Mononuclear cell (primary cell): Measurements from ENCODE around the gene HSP90AB1. TPM values are rescaled to one million over a fixed set of nuclear protein-coding genes. Genes with fewer than 3 reads are reported as not detected.

ENCODE experiments used
- H3K27me3 ChIP-seq: 2 replicates; pipeline ENCODE4 v1.6.0; 2011; ENCODE audit warnings: low read length, control low read depth; ENCODE audit not compliant: insufficient read depth
- H3K4me1 ChIP-seq: 2 replicates; pipeline ENCODE4 v1.5.1; 2011; ENCODE audit warnings: mild to moderate bottlenecking, low read length, control low read depth; ENCODE audit not compliant: insufficient read depth
- H3K4me3 ChIP-seq: 2 replicates; pipeline ENCODE4 v1.5.1; 2011; ENCODE audit warnings: mild to moderate bottlenecking, low read length, moderate library complexity
- H3K9me3 ChIP-seq: 2 replicates; pipeline ENCODE4 v1.5.1; 2011; ENCODE audit warnings: low read depth, mild to moderate bottlenecking, control low read depth, low read length
- total RNA-seq: library from RNA; depleted of rRNA; stranded (reverse); fragments of >200 nt; gene quantifications from one replicate; pipeline ENCODE4 v1.2.3, GENCODE V29; 2012

The HSP90AB1 gene
- total RNA-seq, 1 donor = 442 TPM

DNA sequence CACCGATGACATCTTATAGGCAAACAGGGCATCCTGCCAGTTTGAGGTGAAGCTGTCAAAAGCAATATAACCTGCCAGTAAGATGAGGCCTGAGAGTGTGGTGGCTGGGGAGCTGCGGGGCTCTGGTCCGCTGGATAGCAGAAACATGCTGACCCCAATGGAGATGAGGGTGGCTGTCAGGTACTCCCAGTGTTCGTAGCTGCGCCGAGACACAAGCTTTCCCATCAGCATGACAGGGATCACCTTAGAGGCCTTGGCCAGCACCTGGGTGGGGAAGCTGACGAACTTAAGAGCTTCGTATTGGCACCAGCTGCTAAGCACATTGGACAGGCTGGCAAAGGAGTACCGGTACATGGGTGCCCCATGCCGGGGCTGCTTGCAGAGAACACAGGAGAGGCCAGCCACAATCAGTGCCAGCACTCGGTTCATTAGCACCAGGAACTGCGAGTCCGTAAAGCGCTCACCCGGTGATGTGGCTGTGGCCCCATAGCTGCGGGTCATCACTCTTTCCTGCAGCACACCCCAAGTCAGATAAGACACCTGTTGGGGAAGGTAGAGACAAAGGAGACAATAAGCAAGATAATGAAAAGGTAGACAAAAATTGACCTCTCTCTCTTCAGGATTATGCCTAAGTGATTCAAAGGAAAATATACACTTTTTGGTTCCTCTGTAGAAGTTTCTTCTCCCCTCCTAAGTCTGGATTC is 8.4 kb downstream of the HSP90AB1 start:
- Histone ChIP-seq H3K4me3 (no peak overlapping the region), H3K27me3 (no peaks in the 10 kb centered on the region), H3K9me3 (no peaks in the 10 kb centered on the region), H3K4me1 (peaks cover 39% of the 10 kb centered on the region)

GRCh38 chr6:44255871-44256774 is 9.2 kb downstream of the HSP90AB1 start:
- Histone ChIP-seq H3K4me1 (peaks cover 47% of the 10 kb centered on the region), H3K27me3 (no peaks in the 10 kb centered on the region), H3K9me3 (no peaks in the 10 kb centered on the region), H3K4me3 (peak overlapping the region; percentile 70)

GRCh38 chr6:44256775-44257024 is 9.8 kb downstream of the HSP90AB1 start:
- Histone ChIP-seq H3K4me1 (peaks cover 52% of the 10 kb centered on the region), H3K4me3 (peak overlapping the region; percentile 70), H3K27me3 (no peaks in the 10 kb centered on the region), H3K9me3 (no peaks in the 10 kb centered on the region)

DNA sequence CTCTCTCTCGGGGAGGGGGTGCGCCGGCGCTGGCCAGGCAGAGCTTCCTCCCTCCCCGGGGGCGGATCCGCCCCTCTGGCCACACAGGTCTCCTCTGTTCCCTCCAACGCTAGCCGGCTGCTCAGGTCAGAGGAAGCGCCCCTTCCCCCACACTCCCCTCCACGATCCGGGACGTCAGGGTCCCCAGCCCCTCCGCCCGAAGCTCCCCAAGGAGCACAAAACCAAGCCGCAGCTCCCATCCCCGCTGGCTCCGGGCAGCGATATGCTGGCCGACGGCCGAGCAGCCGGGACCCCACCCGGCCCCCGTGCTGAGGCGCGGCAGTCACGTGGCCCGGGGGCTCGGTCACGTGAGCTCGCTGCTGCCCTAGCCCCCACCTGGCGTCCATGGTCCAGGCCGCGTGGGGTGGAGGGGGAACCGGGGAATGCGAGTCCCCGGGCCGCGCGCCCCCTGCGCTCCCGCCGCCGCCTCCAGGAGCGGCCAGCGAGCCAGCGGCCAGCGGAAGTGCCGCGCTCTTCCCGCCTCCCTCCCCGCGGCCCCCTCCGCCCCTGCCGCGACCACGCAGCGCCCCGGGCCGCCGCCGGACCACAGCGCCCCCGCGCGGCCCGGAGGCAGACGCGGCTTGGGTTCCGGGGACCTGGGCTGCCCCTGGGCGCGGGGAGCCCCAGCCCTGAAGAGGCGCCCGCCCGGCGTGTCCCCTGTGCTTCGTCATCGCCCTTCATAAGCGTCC is 10.3 kb downstream of the HSP90AB1 start, which contains the start of gene SLC35B2:
Gene SLC35B2, minus strand, starts transcription at position 504 of the 728 bp plus-strand sequence. Its CDS starts 118 bp downstream, at position 386.
- peak within 1 kb of the TSS; percentile 70 for H3K4me3 ChIP-seq
- H3K4me1 ChIP-seq = peaks cover 57% of the 10 kb centered on the region
- H3K9me3 ChIP-seq = no peaks in the 10 kb centered on the region
- no peaks in the 10 kb centered on the region for H3K27me3 ChIP-seq

- peaks cover 63% of the 10 kb centered on the region for H3K4me1 ChIP-seq
- peak overlapping the region; percentile 70 for H3K4me3 ChIP-seq
- no peaks in the 10 kb centered on the region for H3K9me3 ChIP-seq
- H3K27me3 ChIP-seq = no peaks in the 10 kb centered on the region
Observed at GRCh38 chr6:44257753-44258324, 10.9 kb downstream of the HSP90AB1 start.

- H3K9me3 ChIP-seq = no peaks in the 10 kb centered on the region
- H3K4me3 ChIP-seq = no peak overlapping the region
- H3K4me1 ChIP-seq = peaks cover 69% of the 10 kb centered on the region
- no peaks in the 10 kb centered on the region for H3K27me3 ChIP-seq
Observed at GRCh38 chr6:44258325-44258863, 11.5 kb downstream of the HSP90AB1 start.

GRCh38 chr6:44258921-44259320 is 12.0 kb downstream of the HSP90AB1 start:
- Histone ChIP-seq H3K4me1 (peaks cover 74% of the 10 kb centered on the region), H3K4me3 (no peak overlapping the region), H3K27me3 (no peaks in the 10 kb centered on the region)

DNA sequence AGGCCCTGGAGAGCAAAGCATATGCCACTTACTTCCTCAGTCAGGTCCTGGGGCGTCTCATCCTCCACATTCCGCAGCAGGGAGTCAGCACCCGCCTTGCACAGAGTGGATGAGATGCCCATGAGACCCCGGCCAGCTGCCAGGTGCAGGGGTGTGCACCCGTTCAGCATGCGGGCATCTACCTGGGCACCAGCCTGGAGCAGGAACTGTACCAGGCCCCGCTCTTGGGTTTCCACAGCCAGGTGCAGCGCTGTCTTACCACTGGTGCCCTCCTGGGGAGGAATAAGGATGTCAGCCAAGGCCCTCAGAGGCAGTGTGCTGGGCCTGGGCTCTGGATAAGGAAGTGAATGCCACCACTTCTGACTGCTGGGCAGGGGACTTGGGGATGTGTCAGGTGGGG is 13.1 kb downstream of the HSP90AB1 start:
- no peaks in the 10 kb centered on the region for H3K27me3 ChIP-seq
- peaks cover 83% of the 10 kb centered on the region for H3K4me1 ChIP-seq
- no peaks in the 10 kb centered on the region for H3K9me3 ChIP-seq
- H3K4me3 ChIP-seq = no peak overlapping the region

More at GRCh38 chr6:44258921-44259320, 12.0 kb downstream of the HSP90AB1 start:
- H3K9me3 ChIP-seq = no peaks in the 10 kb centered on the region

GRCh38 chr6:44260451-44261297 is 13.8 kb downstream of the HSP90AB1 start:
- Histone ChIP-seq H3K9me3 (no peaks in the 10 kb centered on the region), H3K4me1 (peaks cover 83% of the 10 kb centered on the region), H3K4me3 (no peak overlapping the region), H3K27me3 (no peaks in the 10 kb centered on the region)

GRCh38 chr6:44261581-44261980 is 14.7 kb downstream of the HSP90AB1 start:
- peaks cover 83% of the 10 kb centered on the region for H3K4me1 ChIP-seq
- H3K4me3 ChIP-seq = no peak overlapping the region
- no peaks in the 10 kb centered on the region for H3K9me3 ChIP-seq
- H3K27me3 ChIP-seq = no peaks in the 10 kb centered on the region

DNA sequence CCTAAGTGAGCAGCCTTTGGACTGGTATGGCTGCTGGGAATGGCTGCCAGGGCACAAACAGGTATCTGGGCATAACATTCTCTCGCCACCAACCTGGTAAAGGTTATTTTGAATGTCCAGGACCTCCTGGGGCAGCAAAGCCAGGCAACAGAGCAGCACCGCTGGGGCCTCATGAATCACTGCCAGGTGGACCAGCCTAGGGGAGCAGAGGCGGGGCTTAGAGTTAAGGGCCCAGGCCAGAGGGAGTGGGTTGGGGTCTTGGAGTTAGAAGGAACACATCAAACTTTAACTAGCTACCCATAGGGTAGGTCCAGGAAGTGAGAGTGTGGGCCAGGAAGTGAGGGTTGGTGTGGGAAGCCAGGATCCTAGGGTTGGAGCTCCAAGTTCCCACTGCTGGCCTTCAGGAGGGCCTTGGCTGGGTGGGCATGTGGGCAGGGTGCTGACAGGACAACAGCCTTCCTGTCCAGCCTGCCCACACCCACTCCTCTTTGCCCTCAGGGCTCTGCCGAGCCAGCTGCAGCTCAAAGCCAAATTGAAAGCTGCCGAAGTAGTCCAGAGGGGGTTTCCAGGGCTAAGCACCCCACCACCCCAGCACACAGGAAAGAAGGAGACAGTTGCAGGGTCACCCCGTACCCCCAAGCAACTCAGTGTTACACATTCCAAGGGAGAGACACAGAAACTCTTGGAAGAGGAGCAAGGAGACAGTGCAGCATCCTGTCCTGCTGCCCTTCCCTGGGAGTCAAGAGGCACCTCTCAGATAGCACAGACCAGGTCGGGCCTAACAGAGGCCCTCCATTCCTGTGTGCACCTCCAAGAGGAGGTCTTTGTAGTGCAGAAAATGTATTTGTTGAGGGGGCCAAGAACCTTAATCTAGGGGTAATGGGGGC is 15.8 kb downstream of the HSP90AB1 start:
- Histone ChIP-seq H3K9me3 (no peaks in the 10 kb centered on the region), H3K4me3 (peak overlapping the region; percentile 91), H3K4me1 (peaks cover 78% of the 10 kb centered on the region), H3K27me3 (no peaks in the 10 kb centered on the region)

- H3K27me3 ChIP-seq = peaks cover 2% of the 10 kb centered on the region
- peak overlapping the region; percentile 91 for H3K4me3 ChIP-seq
- H3K9me3 ChIP-seq = no peaks in the 10 kb centered on the region
- peaks cover 70% of the 10 kb centered on the region for H3K4me1 ChIP-seq
Observed at GRCh38 chr6:44263354-44264100, 16.6 kb downstream of the HSP90AB1 start.
